GM23338 (cell line): ENCODE data around the gene ANKS1B.

Source experiments
- CREB1 ChIP-seq: fragments of 250-450 bp; sonication (Bioruptor Pico); IDR thresholded peaks from 2 replicates; pipeline ENCODE4 v1.5.0; 2020; ENCODE audit warnings: low read depth, mild to moderate bottlenecking, moderate library complexity
- CTCF ChIP-seq, 2 experiments: fragments of 200-600 bp in 1 of 2; sonication (generic) in 1 of 2; conservative IDR thresholded peaks; 2 replicates each; pipeline versions ENCODE4 v1.5.1 to v1.6.1; 2016 to 2017; ENCODE audit warnings: antibody characterized with exemption in 2 of 2, low read depth in 2 of 2, mild to moderate bottlenecking in 2 of 2, moderate library complexity in 1 of 2
- ETS1 ChIP-seq: IDR thresholded peaks from 2 replicates; pipeline ENCODE4 v1.6.1; 2016; ENCODE audit warnings: antibody characterized with exemption
- EZH2 ChIP-seq: fragments of 200-600 bp; sonication (generic); IDR thresholded peaks from one replicate; pipeline ENCODE4 v1.8.0; 2017; ENCODE audit warnings: antibody characterized with exemption, mild to moderate bottlenecking, low read depth; ENCODE audit not compliant: unreplicated experiment
- EZH2phosphoT487 ChIP-seq: fragments of 200-600 bp; sonication (generic); IDR thresholded peaks from one replicate; pipeline ENCODE4 v1.8.1; 2018; ENCODE audit warnings: antibody characterized with exemption; ENCODE audit not compliant: unreplicated experiment
- JUNB ChIP-seq: IDR thresholded peaks from one replicate; pipeline ENCODE4 v1.6.1; 2016; ENCODE audit warnings: antibody characterized with exemption; ENCODE audit not compliant: unreplicated experiment
- POLR2AphosphoS5 ChIP-seq: IDR thresholded peaks from 2 replicates; pipeline ENCODE4 v1.6.1; 2016; ENCODE audit warnings: antibody characterized with exemption, low read depth
- STAT1 ChIP-seq: IDR thresholded peaks from one replicate; pipeline ENCODE4 v1.6.1; 2016; ENCODE audit warnings: antibody characterized with exemption; ENCODE audit not compliant: unreplicated experiment
- ZNF114 ChIP-seq: fragments of 250-450 bp; sonication (Bioruptor Pico); IDR thresholded peaks from 2 replicates; pipeline ENCODE4 v1.5.0; 2020; ENCODE audit warnings: mild to moderate bottlenecking, moderate library complexity
- TF ChIP-seq, protein P1 (sequence below): IDR thresholded peaks from one replicate; pipeline ENCODE4 v1.6.1; 2018; ENCODE audit warnings: antibody characterized with exemption; ENCODE audit not compliant: unreplicated experiment

GRCh38 chr12:98951406-98951805 lies 1033.3 kb downstream of the ANKS1B start:
- TF ChIP-seq CTCF (conservative IDR thresholded peaks at IDR 0.05; ENCODE audit: low read depth in 2 of 2): no peak
- TF ChIP-seq POLR2AphosphoS5: no peak
- TF ChIP-seq CREB1 (CRISPR knock-in tag): no peak
- TF ChIP-seq EZH2: no peak
- TF ChIP-seq EZH2phosphoT487: no peak
- TF ChIP-seq JUNB: no peak
- TF ChIP-seq, protein P1, sequence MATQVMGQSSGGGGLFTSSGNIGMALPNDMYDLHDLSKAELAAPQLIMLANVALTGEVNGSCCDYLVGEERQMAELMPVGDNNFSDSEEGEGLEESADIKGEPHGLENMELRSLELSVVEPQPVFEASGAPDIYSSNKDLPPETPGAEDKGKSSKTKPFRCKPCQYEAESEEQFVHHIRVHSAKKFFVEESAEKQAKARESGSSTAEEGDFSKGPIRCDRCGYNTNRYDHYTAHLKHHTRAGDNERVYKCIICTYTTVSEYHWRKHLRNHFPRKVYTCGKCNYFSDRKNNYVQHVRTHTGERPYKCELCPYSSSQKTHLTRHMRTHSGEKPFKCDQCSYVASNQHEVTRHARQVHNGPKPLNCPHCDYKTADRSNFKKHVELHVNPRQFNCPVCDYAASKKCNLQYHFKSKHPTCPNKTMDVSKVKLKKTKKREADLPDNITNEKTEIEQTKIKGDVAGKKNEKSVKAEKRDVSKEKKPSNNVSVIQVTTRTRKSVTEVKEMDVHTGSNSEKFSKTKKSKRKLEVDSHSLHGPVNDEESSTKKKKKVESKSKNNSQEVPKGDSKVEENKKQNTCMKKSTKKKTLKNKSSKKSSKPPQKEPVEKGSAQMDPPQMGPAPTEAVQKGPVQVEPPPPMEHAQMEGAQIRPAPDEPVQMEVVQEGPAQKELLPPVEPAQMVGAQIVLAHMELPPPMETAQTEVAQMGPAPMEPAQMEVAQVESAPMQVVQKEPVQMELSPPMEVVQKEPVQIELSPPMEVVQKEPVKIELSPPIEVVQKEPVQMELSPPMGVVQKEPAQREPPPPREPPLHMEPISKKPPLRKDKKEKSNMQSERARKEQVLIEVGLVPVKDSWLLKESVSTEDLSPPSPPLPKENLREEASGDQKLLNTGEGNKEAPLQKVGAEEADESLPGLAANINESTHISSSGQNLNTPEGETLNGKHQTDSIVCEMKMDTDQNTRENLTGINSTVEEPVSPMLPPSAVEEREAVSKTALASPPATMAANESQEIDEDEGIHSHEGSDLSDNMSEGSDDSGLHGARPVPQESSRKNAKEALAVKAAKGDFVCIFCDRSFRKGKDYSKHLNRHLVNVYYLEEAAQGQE: no peak
- TF ChIP-seq ETS1: no peak
- no peak for TF ChIP-seq STAT1
- no peak for TF ChIP-seq ZNF114 (CRISPR knock-in tag)
